T-helper 2 cell (primary cell): ENCODE measurements around the gene ABCA13.

Experiments used
- DNase-seq, 5 experiments: peaks; one replicate each; pipeline versions ENCODE4 v3.0.0 to v3.0.0-alpha.2; 2012 to 2022

ABCA13 gene

GRCh38 chr7:48643431-48644013 is 472.3 kb downstream of the ABCA13 start:
- DNase-seq, result no peak

- DNase-seq, result no peak
Observed at GRCh38 chr7:48658138-48658537, 486.9 kb downstream of the ABCA13 start.

GRCh38 chr7:48660306-48660870 is 489.1 kb downstream of the ABCA13 start:
- no peak for DNase-seq

- DNase-seq, result no peak
Observed at GRCh38 chr7:48664241-48664640, 493.0 kb downstream of the ABCA13 start.

- no peak for DNase-seq
Observed at GRCh38 chr7:48665353-48666135, 494.3 kb downstream of the ABCA13 start.

GRCh38 chr7:48667407-48667806 is 496.1 kb downstream of the ABCA13 start:
- no peak for DNase-seq

GRCh38 chr7:48671656-48672055 is 500.4 kb downstream of the ABCA13 start:
- DNase-seq, result no peak

- DNase-seq, result no peak
Observed at GRCh38 chr7:48681006-48681405, 509.7 kb downstream of the ABCA13 start.

GRCh38 chr7:48691788-48692187 is 520.5 kb downstream of the ABCA13 start:
- DNase-seq, result no peak
